AG10803 (cell line): ENCODE measurements around the gene CASKIN2.

Source experiments
- DNase-seq: peaks from one replicate; pipeline ENCODE4 v3.0.0; 2010; ENCODE audit warnings: low read depth
- H3K4me3 ChIP-seq: 2 replicates; pipeline ENCODE4 v1.5.1; 2011; ENCODE audit warnings: mild to moderate bottlenecking, low read length, control low read depth
- TF ChIP-seq, protein P1 (sequence below): conservative IDR thresholded peaks from 2 replicates; pipeline ENCODE4 v1.5.1; 2011; ENCODE audit warnings: mild to moderate bottlenecking, low read length, control low read depth, inconsistent platforms

Gene CASKIN2

DNA sequence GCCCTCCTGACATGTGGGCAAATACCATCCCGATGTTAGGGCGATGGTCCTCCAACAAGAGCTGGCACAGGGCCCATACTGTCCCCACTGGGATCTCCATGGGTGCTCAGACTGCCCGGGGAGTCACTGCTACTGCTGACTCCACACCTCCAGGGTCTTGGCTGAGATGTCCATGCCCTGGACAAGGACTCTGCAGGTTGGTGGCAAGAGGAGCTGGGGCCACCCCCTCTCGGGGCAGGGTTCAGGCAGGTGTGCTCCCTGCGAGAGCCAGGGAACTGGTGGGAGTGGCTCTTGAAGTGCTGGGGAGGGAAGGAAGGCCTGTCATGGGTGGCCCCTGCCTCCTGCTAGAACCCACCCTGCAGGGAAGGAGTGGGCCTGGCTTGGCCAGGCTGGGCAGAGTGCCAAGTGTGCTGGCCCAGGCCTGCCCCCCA lies 6.4 kb downstream of the CASKIN2 start:
- no peak for DNase-seq
- H3K4me3 ChIP-seq, result no peak overlapping the region
- TF ChIP-seq, protein P1, sequence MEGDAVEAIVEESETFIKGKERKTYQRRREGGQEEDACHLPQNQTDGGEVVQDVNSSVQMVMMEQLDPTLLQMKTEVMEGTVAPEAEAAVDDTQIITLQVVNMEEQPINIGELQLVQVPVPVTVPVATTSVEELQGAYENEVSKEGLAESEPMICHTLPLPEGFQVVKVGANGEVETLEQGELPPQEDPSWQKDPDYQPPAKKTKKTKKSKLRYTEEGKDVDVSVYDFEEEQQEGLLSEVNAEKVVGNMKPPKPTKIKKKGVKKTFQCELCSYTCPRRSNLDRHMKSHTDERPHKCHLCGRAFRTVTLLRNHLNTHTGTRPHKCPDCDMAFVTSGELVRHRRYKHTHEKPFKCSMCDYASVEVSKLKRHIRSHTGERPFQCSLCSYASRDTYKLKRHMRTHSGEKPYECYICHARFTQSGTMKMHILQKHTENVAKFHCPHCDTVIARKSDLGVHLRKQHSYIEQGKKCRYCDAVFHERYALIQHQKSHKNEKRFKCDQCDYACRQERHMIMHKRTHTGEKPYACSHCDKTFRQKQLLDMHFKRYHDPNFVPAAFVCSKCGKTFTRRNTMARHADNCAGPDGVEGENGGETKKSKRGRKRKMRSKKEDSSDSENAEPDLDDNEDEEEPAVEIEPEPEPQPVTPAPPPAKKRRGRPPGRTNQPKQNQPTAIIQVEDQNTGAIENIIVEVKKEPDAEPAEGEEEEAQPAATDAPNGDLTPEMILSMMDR, result no peak

DNA sequence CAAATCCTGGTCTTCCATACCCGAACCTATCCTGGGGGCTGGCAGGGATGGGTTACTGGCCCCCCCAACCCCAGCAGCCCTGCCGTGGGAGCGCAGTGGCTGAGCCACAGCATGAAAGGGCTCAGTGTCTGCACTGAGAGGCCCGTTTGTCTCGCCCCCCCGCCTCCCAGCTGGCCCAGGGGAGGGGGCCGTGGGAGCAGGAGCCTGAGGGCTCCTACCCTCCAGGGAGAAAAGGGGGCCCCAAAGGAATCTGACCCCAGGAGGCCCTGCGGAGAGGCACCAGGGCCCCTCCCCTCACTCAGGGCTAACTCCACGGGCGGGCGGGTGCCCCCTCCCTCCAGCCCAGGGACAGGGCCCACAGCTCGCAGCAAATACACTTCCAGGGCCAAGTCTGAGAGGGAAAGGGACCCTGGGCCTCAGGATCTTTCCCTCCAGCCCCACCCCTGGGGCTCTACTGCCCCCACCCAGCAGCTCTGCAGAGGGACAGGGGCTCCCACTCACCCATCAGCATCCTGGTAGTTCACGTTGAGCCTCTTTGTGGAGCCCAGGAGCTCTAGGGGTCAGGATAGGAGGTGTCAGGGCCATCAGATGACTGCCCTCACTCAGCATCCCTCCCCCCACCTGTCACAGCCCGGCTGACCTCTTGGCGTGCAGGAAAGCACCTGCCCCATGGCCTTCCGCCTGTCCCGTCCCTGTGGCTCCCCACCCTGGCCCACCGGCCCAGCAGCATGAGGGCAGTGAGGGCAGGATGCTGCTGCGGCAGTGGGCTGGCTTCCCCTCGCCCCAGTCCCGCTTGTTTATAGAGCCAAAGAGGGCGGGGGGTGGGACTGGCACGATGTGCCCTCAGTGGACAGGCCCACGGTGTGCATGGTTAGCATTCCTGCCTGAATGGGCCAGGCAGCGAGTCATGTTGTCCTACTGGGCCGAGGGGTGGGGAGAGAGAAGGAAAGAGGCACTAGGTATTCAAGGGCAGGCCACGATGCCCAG lies 7.3 kb downstream of the CASKIN2 start:
- TF ChIP-seq, protein P1, result no peak

DNA sequence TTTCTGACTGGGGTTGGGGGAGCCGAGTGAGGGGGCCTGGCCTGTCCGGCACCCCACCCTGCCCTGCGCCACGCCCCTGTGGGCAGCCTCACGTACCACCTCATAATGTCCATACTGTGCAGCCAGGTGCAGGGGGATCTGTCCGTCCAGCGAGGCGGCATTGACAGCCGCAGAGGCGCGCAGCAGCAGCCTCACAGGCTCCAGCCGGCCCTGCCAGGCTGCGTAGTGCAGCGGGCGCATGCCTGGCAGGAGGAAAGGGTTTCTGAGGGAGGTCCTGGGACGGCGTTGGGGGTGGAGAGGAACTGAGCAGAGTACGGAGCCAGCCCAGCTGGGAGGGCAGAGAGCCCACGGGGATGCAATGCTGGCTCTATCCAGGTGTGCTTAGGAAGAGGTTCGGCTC lies 8.4 kb downstream of the CASKIN2 start:
- DNase-seq, result no peak
- H3K4me3 ChIP-seq, result no peak overlapping the region
- TF ChIP-seq, protein P1, result no peak

More for the DNA sequence above, 7.3 kb downstream of the CASKIN2 start:
- no peak for DNase-seq
- no peak overlapping the region for H3K4me3 ChIP-seq

DNA sequence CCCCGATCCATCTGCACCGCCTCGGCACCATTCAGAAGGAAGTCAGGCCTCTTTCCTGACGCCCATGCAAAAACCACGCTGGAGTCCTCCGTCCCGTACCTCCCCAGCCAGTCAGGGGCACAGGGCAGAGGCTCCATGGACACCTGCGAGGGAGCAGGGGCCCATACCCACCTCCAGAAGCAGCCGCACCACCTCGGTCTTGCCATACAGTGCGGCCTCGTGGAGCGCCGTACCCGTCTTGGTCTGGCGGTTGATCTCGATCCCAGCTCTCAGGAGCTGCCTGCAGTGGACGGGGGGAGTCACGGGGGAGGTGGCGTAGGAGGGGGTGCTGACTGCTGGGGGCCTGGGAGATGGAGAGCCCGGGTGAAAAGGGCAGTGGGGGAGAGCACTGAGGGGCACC lies 9.2 kb downstream of the CASKIN2 start:
- DNase-seq, result no peak
- TF ChIP-seq, protein P1, result no peak
- H3K4me3 ChIP-seq, result no peak overlapping the region

DNA sequence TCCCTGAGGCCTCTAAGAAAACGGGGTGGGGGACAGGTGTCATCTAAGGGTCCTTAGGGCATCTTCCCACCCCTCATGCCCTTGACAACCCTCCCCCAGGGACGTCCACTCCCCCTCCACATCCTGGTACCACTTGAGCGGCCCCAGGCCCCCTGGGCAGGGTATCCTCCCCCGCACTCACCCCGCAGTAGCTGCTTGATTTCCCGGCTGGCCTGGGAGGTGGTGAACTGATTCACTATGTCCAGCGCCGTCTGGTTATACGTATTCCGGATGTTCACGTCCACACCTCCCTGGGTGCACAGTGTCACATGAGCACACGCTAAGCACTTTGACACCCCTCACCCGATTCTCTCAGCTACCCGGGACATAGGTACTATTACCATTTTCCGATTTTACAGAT lies 9.7 kb downstream of the CASKIN2 start:
- H3K4me3 ChIP-seq, result no peak overlapping the region
- no peak for DNase-seq
- TF ChIP-seq, protein P1, result no peak

DNA sequence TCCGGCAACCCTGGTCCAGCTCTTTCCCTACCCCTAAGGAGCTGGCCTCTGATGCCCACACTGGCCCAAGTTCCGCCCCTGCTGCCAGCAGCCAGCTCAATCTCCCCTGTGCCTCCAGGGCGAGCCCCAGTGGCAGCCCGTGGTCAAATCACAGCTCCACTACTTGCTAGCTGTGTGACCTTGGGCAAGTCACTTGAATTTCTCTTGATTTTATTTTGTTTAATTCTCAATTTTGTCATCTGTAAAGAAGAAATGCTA lies 10.3 kb downstream of the CASKIN2 start:
- DNase-seq, result no peak
- TF ChIP-seq, protein P1, result no peak
- H3K4me3 ChIP-seq, result no peak overlapping the region
